Kidney glomerular epithelial cell (primary cell): Measurements from ENCODE around the gene ZNF587B.
"Not testable (repeated sequence)": the region's sequence is repeated elsewhere in the genome, so short reads cannot be mapped to it uniquely, and the experiment has no call there.

ENCODE experiments used
- DNase-seq: peaks from one replicate; lab custom pipeline; 2025; lab: John Stamatoyannopoulos, UW

ZNF587B gene

GRCh38 chr19:57830071-57830602, at the start of gene ZNF587B:
Gene ZNF587B (plus strand): TSS chr19:57830299. CDS start chr19:57830529, 230 bp downstream.
- DNase-seq: peak; percentile 37

GRCh38 chr19:57786286-57786685, 43.8 kb upstream of the ZNF587B start:
- DNase-seq: no peak

GRCh38 chr19:57786906-57787305, 43.2 kb upstream of the ZNF587B start:
- DNase-seq: no peak

- no peak for DNase-seq
Observed at GRCh38 chr19:57788114-57788692, 41.9 kb upstream of the ZNF587B start.

DNA sequence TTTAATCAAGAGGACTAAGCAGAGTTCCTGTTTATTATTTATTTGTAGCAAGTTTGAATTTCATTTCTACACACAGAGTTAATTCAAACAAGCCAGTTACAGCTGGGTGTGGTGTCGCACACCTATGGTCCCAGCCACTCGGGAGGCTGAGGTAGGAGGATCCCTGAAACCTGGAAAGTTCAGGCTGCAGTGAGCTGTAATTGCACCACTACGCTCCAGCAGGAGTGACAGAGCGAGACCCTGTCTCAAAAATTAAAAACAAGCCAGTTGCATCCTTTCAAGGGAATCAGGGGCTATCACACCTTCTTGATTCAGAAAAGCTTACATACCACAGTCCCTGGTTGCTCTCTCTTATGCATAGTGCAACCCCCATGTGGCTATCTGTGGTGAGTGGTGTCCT, 40.8 kb upstream of the ZNF587B start:
- no peak for DNase-seq

DNA sequence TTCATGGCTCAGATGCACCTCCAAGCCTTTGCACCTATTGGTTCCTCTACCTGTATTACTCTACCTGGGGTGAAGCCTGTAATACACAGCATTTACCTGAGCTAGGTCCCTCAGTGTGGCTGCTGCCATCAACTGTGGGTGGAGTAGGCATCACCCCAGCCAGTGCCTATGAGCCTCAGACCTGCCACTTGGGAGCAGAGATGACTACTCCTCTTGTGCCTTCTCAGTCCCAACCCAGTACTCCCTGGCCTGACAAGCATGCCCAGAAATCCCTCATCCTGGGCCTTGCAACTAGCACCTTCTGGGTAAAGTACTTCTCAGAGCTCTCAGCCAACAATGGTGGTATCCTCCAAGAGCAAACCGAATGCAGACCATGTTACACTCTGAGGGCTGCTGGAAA, 33.5 kb upstream of the ZNF587B start:
- not testable (repeated sequence) for DNase-seq

GRCh38 chr19:57800696-57801095, 29.4 kb upstream of the ZNF587B start:
- DNase-seq: no peak

DNA sequence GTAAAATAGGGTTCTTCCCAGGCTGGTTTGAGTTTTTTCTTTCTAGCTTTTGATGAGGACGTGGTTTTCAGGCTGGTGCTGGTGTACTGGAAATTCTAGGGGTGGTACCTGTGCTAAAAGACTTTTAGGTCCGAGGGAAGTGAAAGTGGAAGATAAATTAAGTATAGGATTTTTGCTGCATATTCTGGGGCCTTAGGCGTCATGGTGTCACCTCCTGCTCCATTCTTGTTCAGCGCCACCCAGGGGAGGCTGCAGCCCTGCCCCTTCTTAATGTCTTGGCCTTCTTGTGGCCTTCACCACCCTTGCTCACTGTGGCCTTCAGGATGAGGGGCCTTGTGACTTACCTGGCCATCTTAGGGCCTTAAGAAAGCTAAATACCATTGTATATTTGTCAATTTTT, 27.8 kb upstream of the ZNF587B start:
- no peak for DNase-seq

- DNase-seq: peak; percentile 41
Observed at GRCh38 chr19:57803265-57803593, 26.9 kb upstream of the ZNF587B start.

- peak; percentile 78 for DNase-seq
Observed at GRCh38 chr19:57803594-57804325, 26.3 kb upstream of the ZNF587B start.

GRCh38 chr19:57807541-57807940, 22.6 kb upstream of the ZNF587B start:
- no peak for DNase-seq

DNA sequence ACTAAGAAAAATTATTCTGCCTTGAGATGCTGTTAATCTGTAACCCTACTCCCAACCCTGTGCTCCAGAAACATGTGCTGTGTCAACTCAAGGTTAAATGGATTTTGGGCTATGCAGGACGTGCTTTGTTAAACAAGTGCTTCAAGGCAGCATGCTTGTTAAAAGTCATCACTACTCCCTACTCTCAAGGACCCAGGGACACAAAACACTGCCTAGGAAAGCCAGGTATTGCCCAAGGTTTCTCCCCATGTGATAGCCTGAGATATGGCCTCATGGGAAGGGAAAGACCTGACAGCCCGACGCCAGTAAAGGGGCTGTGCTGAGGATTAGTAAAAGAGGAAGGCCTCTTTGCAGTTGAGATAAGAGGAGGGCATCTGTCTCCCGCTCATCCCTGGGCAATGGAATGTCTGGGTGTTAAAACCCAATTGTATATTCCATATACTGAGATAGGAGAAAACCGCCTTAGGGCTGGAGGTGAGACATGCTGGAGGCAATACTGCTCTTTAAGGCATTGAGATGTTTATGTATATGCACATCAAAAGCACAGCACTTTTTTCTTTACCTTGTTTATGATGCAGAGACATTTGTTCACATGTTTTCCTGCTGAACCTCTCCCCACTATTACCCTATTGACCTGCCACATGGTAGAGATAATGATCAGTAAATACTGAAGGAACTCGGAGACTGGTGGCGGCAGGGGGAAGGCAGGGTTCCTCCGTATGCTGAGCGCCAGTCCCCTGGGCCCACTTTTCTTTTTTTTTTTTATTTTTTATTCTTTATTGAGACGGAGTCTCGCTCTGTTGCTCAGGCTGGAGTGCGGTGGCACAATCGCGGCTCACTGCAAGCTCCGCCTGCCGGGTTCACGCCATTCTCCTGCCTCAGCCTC, 19.4 kb upstream of the ZNF587B start:
- DNase-seq: not testable (repeated sequence)

DNA sequence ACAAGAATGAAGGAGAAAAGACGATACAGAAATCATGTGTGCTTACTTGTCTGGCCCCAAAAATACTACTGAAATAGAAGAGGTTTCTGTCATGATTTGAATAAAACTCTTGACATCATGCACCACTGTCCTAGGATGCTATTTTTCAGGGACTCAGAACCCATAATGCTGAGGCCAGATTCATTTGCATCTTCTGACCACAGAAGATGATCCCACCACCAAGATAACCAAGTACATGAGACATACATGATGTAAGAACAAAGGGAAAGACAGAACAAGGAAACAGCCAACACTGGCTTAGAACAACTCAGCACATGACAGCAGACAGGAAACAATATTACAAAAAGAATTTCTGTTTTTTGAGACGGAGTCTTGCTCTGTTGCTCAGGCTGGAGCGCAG, 17.9 kb upstream of the ZNF587B start:
- DNase-seq: no peak

DNA sequence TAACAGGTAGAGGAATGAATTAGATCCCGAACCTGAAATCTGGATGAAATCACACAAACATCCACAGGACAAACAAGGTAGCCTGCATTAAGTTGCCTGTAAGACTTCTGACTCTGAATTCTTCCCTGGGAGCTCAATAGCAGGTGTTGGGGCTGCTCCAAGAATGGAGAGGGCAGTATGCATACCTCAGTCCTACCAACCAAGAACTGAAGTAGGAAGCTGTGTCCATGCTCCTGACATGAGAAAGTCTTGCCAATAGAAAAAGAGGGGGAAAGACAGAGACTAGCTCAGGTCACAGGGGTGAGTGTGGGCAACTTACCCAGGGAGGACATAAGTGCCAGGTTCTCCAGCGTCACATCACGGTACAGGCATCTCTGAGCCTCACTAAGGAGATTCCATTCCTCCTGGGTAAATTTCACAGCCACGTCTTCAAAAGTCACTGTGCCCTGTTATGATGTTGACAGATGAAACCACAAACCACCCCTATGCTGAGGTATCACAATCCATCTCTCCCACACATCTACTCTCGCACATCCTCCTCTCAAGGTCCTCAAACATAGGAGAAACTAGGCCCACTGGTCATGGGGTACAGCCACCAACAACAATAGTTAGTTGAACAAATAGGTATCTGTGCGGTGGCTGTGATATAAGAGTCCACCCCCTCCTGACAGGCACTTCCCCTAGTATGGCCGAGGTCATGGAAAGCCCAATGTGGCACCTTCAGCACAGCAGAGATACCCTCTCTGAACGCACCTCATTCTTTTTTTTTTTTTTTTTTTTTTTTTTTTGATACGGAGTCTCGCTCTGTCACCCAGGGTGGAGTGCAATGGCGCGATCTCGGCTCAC, 16.9 kb upstream of the ZNF587B start:
- not testable (repeated sequence) for DNase-seq

DNA sequence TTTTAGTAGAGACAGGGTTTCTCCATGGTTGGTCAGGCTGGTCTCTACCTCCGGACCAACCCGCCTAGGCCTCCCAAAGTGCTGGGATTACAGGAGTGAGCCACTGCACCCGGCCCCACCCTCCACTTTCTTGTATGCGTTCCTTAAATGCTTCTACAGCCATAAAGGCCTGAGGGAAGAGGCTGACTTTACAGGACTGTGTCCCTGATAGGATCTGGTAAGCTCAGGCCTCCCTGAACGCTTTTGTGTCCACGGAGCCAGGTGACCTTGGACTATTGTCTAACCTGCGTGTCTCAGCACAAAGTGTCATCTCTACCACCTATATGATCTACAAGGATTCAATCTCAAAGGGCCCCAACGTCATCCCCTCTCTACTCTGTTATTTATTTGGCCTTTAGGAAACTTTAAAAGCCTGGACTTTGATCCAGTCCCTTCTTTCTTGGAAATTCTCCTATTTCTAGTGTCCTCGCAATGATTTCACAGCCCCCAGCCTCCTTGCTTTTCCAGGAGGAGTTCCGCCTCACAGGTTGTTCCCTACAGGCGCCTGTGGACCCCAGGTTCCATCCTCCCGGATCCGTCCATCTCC, 16.1 kb upstream of the ZNF587B start:
- DNase-seq: no peak

- DNase-seq: peak; percentile 91
Observed at GRCh38 chr19:57814505-57815246, 15.4 kb upstream of the ZNF587B start, which contains the start of gene ZNF552. Gene ZNF552 (minus strand): TSS chr19:57814913. CDS start chr19:57814743, 170 bp downstream.

- DNase-seq: no peak
Observed at GRCh38 chr19:57815247-57816075, 14.6 kb upstream of the ZNF587B start.

DNA sequence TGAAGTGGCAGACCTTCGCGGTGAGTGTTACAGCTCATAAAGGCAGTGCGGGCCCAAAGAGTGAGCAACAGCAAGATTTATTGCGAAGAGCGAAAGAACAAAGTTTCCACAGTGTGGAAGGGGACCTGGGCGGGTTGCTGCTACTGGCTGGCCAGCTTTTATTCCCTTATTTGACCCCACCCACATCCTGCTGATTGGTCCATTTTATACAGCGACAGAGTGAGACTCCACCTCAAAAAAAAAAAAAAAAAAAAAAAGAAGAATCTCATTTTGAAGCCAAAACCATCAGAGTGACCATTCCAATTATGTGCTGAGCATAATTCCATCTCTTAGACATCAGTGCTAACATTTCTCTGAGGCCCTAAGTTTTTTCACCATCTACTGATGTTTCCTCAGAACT, 13.4 kb upstream of the ZNF587B start:
- DNase-seq: no peak

DNA sequence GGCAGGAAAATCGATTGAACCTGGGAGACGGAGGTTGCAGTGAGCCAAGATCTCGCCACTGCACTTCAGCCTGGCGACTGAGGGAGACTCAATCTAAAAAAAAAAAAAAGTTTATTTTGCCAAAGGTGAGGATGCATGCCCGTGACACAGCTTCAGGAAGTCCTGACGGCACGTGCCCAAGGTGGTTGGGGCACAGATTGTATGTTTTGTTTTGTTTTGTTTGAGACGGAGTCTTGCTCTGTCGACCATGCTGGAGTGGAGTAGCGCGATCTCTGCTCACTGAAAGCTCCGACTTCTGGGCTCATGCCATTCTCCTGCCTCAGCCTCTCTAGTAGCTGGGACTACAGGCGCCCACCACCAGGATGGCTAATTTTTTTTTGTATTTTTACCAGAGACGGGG, 12.1 kb upstream of the ZNF587B start:
- DNase-seq: no peak

- DNase-seq: no peak
Observed at GRCh38 chr19:57818378-57818777, 11.7 kb upstream of the ZNF587B start.
